Measurements from ENCODE around the gene ZXDB.
"Not testable (repeated sequence)": the region's sequence is repeated elsewhere in the genome, so short reads cannot be mapped to it uniquely, and the experiment has no call there.

ZXDB gene

GRCh38 chrX:57591284-57592159 is at the start of gene ZXDB:
TSS of gene ZXDB (plus strand) at chrX:57592011. CDS start at chrX:57592049, 38 bp downstream.
- not testable (repeated sequence) for DNase-seq (ENCODE audit: low spot score)

DNA sequence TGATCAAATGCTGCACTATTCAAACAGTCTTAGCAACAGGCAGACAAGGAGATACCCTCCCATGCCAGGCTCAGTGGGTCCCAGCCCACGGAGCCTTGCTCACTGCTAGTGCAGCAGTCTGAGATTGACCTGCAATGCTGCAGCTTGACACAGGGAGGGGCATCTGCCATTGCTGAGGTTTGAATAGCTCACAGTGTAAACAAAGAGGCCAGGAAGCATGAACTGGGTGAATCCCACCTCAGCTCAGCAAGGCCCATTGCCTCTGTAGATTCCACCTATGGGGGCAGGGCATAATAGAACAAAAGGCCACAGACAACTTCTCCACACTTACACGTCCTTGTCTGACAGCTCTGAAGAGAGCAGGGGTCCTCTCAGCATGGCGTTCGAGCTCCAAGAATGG is 26.6 kb upstream of the ZXDB start:
- no peak for DNase-seq (ENCODE audit: low spot score)

- DNase-seq (ENCODE audit: low spot score), result no peak
These were observed 18.1 kb upstream of the ZXDB start for GRCh38 chrX:57573754-57574153.

GRCh38 chrX:57582948-57583347 is 8.9 kb upstream of the ZXDB start:
- not testable (repeated sequence) for DNase-seq (ENCODE audit: low spot score)

DNA sequence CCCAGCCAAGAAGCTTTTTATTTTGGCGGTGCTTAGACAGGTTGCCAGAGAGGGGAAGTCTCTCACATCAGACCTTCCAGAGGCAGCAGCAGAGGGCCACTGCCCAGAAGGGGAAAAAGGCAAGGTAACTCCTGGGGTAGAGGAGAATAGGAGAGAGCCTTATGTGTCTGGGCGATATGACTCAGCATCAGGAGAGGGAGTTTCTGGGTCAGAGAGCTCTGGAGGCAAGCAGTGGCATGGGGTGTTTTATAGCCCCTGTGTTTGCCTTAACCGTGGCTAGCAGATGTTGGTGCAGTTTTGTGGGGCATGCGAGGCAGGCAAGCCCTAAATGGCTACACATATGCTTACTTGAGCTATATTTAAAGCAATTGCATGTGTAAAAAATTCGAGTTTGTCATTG is 8.3 kb upstream of the ZXDB start:
- DNase-seq (ENCODE audit: low spot score), result no peak

- DNase-seq (ENCODE audit: low spot score), result no peak
These were observed 5.5 kb upstream of the ZXDB start for GRCh38 chrX:57586360-57586759.

DNA sequence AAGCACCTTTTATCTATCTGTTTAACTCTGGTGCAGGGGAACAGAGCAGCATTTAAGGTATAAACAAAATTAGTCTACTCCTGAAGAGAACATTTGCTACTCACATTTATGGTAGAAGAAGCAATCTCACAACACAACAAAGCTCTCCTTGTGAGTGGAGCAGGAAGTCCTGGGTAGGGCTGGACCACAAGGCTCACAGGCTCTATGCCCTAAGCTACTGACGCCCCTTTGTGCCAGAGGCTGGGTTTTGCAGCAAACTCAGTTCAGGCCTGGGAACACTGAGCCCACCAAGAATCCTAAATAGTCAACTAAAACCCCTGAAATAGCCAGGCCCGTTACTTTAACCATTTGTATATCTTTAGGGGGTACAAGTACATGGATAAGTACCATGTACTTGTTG is 4.7 kb upstream of the ZXDB start:
- no peak for DNase-seq (ENCODE audit: low spot score)

DNA sequence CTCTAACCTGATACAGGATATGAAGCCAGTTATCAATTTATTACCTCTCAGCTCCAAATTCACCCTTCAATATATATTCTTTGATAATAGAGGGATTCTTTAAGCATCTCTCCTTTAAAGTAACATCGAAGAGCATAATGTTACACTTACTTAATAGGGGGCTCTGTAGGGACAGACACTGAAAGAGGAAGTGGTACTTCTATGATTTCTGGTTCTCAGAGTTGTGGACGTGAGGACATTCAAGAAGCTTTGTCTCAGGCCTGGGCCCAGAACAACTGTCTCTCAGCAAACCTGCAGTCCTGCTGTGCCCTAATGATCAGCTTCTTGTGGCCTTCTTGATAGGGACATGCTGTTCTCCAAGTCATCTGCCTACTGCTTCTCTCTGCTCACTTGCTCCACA is 4.2 kb upstream of the ZXDB start:
- DNase-seq (ENCODE audit: low spot score), result no peak

DNA sequence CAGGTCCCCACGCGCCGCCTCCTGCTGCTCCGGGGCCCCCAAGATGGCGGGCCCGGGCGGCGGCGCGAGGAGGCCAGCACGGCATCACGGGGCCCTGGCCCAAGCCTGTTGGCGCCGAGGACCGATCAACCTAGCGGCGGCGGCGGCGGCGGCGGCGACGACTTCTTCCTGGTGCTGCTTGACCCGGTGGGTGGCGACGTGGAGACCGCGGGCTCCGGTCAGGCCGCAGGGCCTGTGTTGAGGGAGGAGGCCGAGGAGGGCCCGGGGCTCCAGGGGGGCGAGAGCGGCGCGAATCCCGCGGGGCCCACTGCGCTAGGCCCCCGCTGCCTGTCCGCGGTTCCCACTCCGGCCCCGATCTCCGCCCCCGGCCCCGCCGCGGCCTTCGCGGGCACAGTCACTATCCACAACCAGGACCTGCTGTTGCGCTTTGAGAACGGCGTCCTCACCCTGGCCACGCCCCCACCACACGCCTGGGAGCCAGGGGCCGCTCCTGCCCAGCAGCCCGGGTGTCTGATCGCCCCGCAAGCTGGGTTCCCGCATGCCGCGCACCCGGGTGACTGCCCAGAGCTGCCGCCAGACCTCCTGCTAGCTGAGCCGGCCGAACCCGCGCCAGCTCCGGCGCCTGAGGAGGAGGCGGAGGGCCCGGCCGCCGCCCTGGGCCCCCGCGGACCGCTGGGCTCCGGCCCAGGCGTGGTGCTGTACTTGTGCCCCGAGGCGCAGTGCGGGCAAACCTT is 516 bp downstream of the ZXDB start:
- DNase-seq (ENCODE audit: low spot score), result peak; percentile 5

- DNase-seq (ENCODE audit: low spot score), result not testable (repeated sequence)
These were observed 1.0 kb downstream of the ZXDB start for GRCh38 chrX:57592894-57593215.

- no peak for DNase-seq (ENCODE audit: low spot score)
These were observed 3.6 kb downstream of the ZXDB start for GRCh38 chrX:57595381-57595811.

- no peak for DNase-seq (ENCODE audit: low spot score)
These were observed 4.3 kb downstream of the ZXDB start for GRCh38 chrX:57596109-57596508.

- no peak for DNase-seq (ENCODE audit: low spot score)
These were observed 4.7 kb downstream of the ZXDB start for GRCh38 chrX:57596516-57596915.

- DNase-seq (ENCODE audit: low spot score), result no peak
These were observed 15.7 kb downstream of the ZXDB start for GRCh38 chrX:57607295-57608187.

DNA sequence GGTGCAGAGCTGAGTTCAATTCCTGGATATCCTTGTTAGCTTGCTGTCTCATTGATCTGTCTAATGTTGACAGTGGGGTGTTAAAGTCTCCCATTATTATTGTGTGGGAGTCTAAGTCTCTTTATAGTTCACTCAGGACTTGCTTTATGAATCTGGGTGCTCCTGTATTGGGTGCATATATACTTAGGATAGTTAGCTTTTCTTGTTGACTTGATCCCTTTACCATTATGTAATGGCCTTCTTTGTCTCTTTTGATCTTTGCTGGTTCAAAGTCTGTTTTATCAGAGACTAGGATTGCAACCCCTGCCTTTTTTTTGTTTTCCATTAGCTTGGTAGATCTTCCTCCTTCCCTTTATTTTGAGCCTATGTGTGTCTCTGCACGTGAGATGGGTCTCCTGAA is 21.5 kb downstream of the ZXDB start:
- DNase-seq (ENCODE audit: low spot score), result not testable (repeated sequence)

- not testable (repeated sequence) for DNase-seq (ENCODE audit: low spot score)
These were observed 37.6 kb downstream of the ZXDB start for GRCh38 chrX:57629438-57629837.

GRCh38 chrX:57640674-57641016 is 48.8 kb downstream of the ZXDB start:
- DNase-seq (ENCODE audit: low spot score), result no peak

GRCh38 chrX:57641338-57641737 is 49.5 kb downstream of the ZXDB start:
- DNase-seq (ENCODE audit: low spot score), result no peak

GRCh38 chrX:57643698-57644097 is 51.9 kb downstream of the ZXDB start:
- no peak for DNase-seq (ENCODE audit: low spot score)

DNA sequence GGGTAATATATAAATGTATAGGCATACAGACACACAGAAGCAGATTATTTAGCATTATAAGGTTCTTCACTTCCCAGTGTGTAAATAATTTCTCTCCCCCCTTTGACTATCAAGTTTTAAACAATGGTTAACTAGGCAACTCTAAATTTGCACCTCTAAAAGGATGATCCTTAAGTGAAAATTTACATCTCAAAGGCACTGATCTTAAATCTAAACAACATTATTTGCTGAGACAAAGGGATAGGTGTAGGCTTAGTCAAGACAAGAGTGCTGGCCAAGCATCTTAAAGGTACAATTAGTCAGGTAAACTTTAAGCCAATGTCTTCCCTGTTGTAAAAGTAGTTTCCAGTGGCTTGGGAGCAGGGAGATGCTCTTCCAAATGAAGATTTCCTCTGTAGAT is 55.2 kb downstream of the ZXDB start:
- no peak for DNase-seq (ENCODE audit: low spot score)

All from Ammon's horn (tissue), 1 donor.